Measurements from ENCODE around the gene GPN2.

DNA sequence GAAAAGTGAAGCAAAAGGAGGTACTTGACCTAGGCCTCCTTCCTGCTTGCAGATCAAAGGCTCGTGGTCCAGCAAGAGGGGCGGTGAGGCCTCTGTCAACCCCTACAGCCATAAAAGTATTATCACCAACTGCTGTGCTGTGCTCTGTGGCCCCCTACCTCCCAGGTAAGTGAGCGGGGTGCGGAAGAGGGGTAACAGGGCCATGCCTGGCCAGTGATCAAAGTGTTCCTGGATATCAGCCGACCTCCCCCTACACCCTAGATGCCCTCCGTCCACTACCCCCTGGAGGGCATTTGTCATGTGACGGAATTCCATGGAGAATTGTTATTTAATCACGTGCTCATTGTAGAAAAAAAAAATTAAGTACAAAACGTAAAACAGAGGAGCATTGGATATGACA, 37.4 kb downstream of the GPN2 start:
- TF ChIP-seq, protein P1, sequence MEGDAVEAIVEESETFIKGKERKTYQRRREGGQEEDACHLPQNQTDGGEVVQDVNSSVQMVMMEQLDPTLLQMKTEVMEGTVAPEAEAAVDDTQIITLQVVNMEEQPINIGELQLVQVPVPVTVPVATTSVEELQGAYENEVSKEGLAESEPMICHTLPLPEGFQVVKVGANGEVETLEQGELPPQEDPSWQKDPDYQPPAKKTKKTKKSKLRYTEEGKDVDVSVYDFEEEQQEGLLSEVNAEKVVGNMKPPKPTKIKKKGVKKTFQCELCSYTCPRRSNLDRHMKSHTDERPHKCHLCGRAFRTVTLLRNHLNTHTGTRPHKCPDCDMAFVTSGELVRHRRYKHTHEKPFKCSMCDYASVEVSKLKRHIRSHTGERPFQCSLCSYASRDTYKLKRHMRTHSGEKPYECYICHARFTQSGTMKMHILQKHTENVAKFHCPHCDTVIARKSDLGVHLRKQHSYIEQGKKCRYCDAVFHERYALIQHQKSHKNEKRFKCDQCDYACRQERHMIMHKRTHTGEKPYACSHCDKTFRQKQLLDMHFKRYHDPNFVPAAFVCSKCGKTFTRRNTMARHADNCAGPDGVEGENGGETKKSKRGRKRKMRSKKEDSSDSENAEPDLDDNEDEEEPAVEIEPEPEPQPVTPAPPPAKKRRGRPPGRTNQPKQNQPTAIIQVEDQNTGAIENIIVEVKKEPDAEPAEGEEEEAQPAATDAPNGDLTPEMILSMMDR (conservative IDR thresholded peaks at IDR 0.05 in 1 of 2, IDR thresholded peaks at IDR 0.05 in 1 of 2; ENCODE audit: low read depth in 1 of 2, low read length in 2 of 2): no peak
- no peak for TF ChIP-seq EZH2 (IDR thresholded peaks at IDR 0.05; ENCODE audit: low read length, missing control alignments)

All from fibroblast of lung (primary cell).